ENCODE measurements around the gene CREB3.

DNA sequence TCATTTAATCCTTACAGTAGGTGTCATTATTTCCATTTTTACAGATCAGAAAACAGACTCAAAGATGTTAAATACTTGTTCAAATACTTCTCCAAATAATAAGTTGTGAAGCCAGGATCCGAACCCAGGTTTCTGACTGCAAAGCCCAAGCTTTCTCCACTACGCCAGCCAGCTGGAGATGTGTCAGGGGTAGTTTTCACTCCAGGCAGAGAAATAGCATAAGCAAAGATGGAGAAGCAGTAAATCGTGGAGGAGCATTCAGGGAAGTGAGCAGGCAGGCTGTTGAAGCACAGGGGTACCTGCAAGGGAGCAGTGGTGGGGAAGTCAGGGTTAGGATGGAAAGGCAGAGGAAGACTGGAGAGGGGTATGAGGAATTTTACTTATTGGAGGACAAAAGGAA lies 3.4 kb upstream of the CREB3 start:
- TF ChIP-seq POLR2A (IDR thresholded peaks at IDR 0.05; ENCODE audit: low read length), result no peak
- no peak for TF ChIP-seq GATA1 (IDR thresholded peaks at IDR 0.05; ENCODE audit: low read depth, low read length)
